ENCODE results near the gene ATP9A. TPM values are rescaled to one million over a fixed set of nuclear protein-coding genes. Genes with fewer than 3 reads are reported as not detected.

ATP9A gene
- total and polyA plus RNA-seq, 2 of the 4 experiments (the other 2 are of a cell fraction), result 10.6 to 22.4 TPM

- TF ChIP-seq BHLHE40 (IDR thresholded peaks at IDR 0.05; ENCODE audit: low read depth, low read length) (peak; percentile 66; the same call in 1 of the 2 replicates), RCOR1 (IDR thresholded peaks at IDR 0.05; ENCODE audit: insufficient replicate concordance, low read length) (no peak), MAFK (IDR thresholded peaks at IDR 0.05; ENCODE audit: low read depth, low read length) (no peak), FOS (IDR thresholded peaks at IDR 0.05; ENCODE audit: low read depth, low read length) (peak; percentile 98), POLR2A (IDR thresholded peaks at IDR 0.05; ENCODE audit: low read depth, low read length) (peak; percentile 44; the same call in 1 of the 2 replicates), RFX5 (IDR thresholded peaks at IDR 0.05; ENCODE audit: low read depth, low read length) (no peak), MXI1 (IDR thresholded peaks at IDR 0.05; ENCODE audit: borderline replicate concordance, low read depth, low read length) (no peak), SMC3 (IDR thresholded peaks at IDR 0.05; ENCODE audit: low read depth, low read length) (no peak), NFE2L2 (IDR thresholded peaks at IDR 0.05; ENCODE audit: low read depth, low read length) (0 out of 2 replicates have a peak, but pooled peaks have one; percentile 22)
These were observed 204.5 kb downstream of the ATP9A start (continued) for GRCh38 chr20:51563486-51564332.
